NCI-H128 (cell line): ENCODE data around the gene CHST6.
"Not testable (repeated sequence)": the region's sequence is repeated elsewhere in the genome, so short reads cannot be mapped to it uniquely, and the experiment has no call there.

Source experiments
- DNase-seq: peaks from one replicate; lab custom pipeline; 2025; ENCODE audit not compliant: unreplicated experiment; lab: John Stamatoyannopoulos, UW

CHST6 gene

GRCh38 chr16:75452464-75453190 is 42.6 kb downstream of the CHST6 start:
- DNase-seq, result no peak

DNA sequence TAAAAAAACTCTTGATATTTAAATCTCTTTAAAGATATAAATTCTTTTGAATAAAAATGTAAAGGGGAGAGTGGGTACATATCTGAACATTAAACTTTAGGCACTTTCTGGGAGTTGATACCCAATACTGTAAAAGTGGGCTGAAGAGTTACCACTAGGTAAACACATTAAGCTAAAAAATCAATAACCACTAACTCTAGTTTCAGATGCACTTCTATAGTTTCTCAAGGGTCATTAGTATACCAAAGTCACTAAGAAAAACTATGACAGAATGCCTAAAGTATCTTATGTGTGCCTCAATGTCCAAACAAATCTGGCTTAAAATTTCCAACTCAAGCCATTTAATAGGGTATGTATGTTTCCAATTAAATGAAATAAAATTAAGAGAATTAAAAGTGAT is 48.8 kb downstream of the CHST6 start:
- DNase-seq, result no peak

GRCh38 chr16:75445298-75445697 is 49.9 kb downstream of the CHST6 start:
- no peak for DNase-seq

DNA sequence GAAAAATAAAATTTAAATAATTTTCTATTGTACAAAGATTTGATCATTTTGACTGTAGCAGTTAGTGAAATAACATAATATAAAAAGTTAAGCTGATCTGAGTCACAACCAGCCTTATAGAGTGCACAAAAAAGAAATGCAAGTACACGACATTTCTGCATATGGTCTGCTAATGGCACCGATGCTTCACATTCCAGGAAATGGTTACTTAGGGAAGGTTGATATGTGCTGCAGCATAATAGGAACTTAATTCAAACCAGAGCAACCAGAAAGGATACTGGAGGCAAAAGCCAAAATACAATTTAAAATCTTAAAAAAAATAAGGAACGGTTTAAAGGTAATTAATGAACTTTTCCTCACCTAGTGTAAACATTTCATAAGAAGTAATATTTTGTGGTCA is 51.9 kb downstream of the CHST6 start:
- no peak for DNase-seq

DNA sequence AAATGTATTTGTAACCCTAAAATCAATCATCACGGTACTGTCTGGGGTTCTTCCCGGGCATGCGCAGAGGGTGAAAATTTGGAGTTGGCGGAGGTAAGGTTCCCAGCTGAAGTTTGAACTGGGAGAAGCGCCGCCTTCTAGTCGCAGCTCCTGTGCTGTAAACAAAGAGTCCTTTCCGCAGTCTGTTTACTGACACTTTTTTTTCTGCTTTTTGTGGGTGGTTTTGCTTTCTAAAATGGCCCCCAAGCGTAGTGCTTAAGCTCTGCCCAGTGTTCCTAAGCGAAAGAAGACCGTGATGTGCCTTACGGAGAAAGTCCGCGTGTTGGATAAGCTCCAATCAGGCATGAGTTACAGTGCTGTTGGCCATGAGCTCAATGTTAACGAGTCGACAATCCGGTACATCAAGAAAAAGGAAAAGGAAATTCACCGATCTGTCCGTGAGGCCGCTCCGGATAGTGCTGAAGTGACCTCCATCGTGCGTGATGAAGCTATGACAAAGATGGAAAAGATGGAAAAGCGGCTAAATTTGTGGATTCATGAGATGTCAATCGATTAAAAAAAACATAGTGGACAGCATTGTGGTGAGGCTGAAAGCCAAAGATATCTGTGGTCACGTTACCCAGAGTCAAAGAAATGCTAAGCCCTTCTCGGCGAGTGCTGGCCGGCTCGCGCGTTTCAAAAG is 61.4 kb downstream of the CHST6 start:
- DNase-seq, result peak; percentile 64

DNA sequence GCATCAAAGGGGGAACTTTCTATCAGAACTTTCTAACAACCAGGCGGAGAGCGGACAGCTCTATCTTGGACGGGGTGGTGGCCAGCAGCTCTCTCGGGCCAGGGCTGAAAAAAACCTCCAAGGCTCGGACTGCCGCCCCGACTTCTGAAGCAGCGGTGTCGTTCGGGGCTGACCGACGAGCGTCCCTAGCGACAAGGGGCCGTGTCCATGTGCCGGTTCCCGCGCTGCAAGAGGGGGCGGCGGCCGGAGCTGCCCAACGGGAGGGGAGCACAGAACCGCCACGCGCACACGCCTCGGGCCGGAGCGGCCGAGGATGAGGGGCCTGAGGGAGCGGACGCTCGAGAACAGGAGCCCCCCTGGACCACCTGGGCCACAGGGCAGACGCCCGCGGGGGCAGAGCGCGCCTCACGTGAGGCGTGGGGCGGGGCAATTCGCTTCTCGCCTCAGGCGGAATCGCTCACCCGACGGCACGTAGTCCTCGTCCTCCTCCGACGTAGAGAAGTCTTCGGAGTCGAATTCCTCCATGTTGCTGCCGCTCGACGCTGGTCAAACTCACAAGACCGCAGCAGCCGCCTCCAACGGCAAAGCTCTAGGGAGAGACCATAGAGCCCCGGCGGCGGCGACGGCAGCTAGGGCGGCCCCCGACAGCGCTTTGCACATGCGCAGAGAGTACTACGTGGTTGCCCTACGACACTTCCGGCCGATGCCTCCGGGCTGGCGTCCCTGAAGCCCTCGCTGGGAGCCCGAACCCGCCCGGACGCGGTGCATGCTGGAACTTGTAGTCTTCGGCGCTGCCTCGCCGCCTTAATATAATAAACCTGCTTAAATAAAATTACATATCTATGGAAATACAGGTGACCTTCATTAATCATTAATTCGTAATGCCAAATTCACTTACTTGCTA is 62.2 kb downstream of the CHST6 start, which contains the start of gene CFDP1:
CFDP1 (minus strand) TSS at position 676 of the 904 bp plus-strand sequence; CDS start at position 525, 151 bp downstream.
- peak; percentile 76 for DNase-seq

- no peak for DNase-seq
Observed at GRCh38 chr16:75429621-75430403, 65.4 kb downstream of the CHST6 start.

DNA sequence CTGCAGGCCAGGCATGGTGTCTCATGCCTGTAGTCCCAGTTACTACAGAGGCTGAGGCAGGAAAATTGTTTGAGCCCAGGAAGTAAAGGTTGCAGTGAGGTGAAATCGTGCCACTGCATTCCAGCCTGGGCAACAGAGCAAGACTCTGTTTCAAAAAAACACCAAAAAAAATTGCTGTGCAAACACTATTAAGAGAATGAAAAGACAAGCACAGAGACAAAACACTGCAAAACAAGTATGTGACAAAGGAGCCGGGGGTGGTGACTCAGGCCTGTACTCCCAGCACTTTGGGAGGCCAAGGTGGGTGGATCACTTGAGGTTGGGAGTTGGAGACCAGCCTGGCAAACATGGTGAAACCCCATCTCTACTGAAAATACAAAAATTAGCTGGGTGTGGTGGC is 68.7 kb downstream of the CHST6 start:
- DNase-seq, result not testable (repeated sequence)

DNA sequence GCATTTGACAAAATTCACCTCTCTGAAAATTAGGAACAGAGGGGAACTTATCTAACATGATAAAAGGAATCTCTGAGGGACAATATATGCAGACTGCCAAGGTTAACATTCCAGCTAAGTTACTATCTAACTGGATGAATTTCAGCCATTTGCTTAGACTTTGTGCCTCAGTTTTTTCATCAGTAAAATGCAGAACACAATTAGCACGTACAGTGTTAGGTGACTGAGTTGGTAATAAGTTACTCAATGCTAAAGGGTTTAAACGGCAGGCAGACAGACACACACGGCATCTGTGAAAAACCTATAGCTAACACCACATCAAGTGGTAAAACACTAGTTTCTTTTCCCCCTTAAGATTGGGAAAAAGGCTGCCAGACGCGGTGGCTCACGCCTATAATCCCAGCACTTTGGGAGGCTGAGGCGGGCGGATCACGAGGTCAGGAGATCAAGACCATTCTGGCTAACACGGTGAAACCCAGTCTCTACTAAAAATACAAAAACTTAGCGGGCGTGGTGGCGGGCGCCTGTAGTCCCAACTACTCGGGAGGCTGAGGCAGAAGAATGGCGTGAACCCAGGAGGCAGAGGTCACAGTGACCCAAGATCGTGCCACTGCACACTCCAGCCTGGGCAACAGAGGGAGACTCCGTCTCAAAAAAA is 71.0 kb downstream of the CHST6 start:
- not testable (repeated sequence) for DNase-seq

DNA sequence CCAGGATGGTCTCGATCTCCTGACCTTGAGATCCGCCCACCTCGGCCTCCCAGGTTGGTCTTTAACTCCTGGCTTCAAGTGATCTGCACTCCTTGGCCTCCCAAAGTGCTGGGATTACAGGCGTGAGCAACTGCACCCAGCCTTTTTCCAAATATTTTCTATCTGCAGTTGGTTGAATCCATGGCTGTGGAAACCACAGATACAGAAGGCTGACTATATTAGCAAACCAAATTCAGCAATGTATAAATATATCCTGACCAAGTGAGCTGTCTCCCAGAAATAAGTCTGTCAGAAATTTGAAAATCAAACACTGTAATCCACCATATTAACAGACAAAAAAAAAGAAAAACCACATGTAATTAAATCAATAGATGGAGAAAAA is 71.5 kb downstream of the CHST6 start:
- DNase-seq, result no peak
